Skeletal muscle satellite cell (primary cell): ENCODE results near the gene WEE1.
"Not testable (repeated sequence)": the region's sequence is repeated elsewhere in the genome, so short reads cannot be mapped to it uniquely, and the experiment has no call there.

ENCODE experiments used
- H3K27me3 ChIP-seq: 2 replicates; pipeline ENCODE4 v1.7.0; 2013; ENCODE audit warnings: low read length; ENCODE audit not compliant: control insufficient read depth, insufficient read depth
- H3K36me3 ChIP-seq: 2 replicates; pipeline ENCODE4 v1.7.0; 2013; ENCODE audit warnings: mild to moderate bottlenecking, control low read depth, low read length; ENCODE audit not compliant: insufficient read depth
- H3K4me1 ChIP-seq: 2 replicates; pipeline ENCODE4 v1.7.0; 2013; ENCODE audit warnings: low read length; ENCODE audit not compliant: control insufficient read depth, insufficient read depth
- H3K4me2 ChIP-seq: 2 replicates; pipeline ENCODE4 v1.7.0; 2013; ENCODE audit warnings: mild to moderate bottlenecking, low read length
- H3K4me3 ChIP-seq: 2 replicates; pipeline ENCODE4 v1.7.0; 2013; ENCODE audit warnings: low read length
- H3K9ac ChIP-seq: 2 replicates; pipeline ENCODE4 v1.7.0; 2013; ENCODE audit warnings: mild to moderate bottlenecking, low read depth, low read length, moderate library complexity
- H3K9me3 ChIP-seq: replicated peaks from 2 replicates; pipeline ENCODE4 v1.7.0; 2013; ENCODE audit warnings: mild to moderate bottlenecking, control low read depth, low read length

WEE1 gene

DNA sequence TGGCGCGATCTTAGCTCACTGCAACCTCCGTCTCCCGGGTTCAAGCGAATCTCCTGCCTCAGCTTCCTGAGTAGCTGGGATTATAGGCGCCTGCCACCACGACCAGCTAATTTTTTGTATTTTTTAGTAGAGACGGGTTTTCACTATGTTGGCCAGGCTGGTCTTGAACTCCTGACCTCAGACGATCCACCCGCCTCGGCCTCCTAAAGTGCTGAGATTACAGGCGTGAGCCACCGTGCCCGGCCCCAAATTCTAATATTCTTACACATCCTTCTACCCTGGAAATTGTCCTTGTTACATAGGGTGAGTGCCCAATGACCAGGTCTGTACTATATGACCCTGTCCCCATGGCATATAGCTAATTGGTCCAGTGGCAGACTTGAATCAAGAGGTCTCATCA is 29.7 kb downstream of the WEE1 start:
- not testable (repeated sequence) for H3K9ac ChIP-seq, H3K4me2 ChIP-seq, H3K27me3 ChIP-seq, H3K9me3 ChIP-seq, H3K36me3 ChIP-seq, H3K4me3 ChIP-seq
- peaks cover 12% of the 10 kb centered on the region for H3K4me1 ChIP-seq

DNA sequence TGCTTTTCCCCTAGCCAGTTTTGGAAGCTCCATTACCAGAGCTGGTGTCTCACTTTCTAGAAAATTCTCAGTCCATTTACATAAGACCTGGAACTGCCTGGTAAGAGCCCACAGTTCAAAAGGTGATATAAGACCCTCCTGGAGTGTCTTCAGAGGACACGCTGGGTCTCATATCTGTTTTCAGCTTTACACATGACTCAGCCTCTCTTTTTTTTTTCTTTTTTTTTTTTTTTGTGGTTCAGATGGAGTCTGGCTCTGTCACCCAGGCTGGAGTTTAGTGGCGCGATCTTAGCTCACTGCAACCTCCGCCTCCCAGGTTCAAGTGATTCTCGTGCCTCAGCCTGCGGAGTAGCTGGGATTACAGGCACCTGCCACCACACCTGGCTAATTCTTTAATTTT is 30.7 kb downstream of the WEE1 start:
- Histone ChIP-seq H3K27me3 (no peaks in the 10 kb centered on the region), H3K36me3 (no peaks in the 10 kb centered on the region), H3K4me3 (no peak overlapping the region), H3K9ac (no peak overlapping the region), H3K4me1 (peaks cover 12% of the 10 kb centered on the region), H3K9me3 (no peaks in the 10 kb centered on the region), H3K4me2 (no peak overlapping the region)

DNA sequence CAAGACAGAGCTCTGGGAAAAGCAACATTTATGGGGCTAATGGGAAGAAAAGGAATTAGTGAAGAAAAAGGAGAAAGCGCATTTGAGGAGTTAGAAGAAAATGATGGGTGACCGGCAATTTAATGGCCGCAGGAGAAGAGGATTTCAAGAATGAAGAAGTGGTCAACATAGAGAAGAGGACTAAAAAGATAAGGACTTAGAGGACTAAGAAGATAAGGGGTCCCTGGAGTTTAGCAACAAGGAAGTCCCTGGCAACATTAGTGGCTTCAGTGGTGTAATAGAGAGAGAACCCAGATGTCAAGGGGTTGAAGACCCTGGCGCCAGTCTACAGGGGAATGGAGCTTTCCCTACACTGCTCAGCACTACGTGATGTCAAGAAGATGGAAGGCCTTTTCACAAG is 32.3 kb downstream of the WEE1 start:
- peaks cover 12% of the 10 kb centered on the region for H3K4me1 ChIP-seq
- H3K9ac ChIP-seq, result no peak overlapping the region
- H3K36me3 ChIP-seq, result no peaks in the 10 kb centered on the region
- no peaks in the 10 kb centered on the region for H3K27me3 ChIP-seq
- no peak overlapping the region for H3K4me3 ChIP-seq
- no peaks in the 10 kb centered on the region for H3K9me3 ChIP-seq
- no peak overlapping the region for H3K4me2 ChIP-seq

DNA sequence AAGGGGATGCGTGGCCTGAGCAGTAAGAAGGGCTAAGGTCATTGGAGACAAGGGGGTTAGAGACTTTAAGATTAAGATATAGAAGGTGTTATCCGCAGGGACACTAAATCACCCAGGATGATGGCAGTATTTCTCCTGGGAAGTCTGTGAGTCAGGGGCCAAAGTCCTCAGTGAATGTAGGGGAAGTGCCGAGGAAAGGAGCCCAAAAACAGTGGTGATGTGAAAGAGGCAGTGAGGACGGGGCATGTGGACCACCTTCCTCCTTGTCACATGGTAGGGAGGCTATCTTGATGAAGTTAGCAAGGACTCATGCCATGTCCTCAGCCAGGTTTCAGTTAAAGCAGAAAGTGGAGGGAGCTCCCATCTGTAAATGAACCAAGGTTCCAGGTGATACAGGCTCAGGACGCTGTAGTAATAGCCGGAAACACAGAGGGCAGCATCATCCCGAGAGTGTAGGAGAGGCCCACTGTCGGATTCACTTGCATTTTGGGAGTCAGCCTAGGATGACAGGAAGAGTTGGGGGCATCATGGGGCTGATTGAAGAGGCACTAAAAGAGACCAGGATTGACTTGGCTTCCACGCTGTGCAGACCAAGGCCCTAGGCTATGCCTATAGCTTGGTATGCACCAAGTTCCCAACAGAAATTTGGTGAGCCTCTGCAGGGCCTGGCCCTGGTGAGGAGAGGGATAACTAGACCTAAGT is 33.5 kb downstream of the WEE1 start:
- Histone ChIP-seq H3K4me3 (no peak overlapping the region), H3K27me3 (no peaks in the 10 kb centered on the region), H3K4me2 (no peak overlapping the region), H3K9ac (no peak overlapping the region), H3K4me1 (peaks cover under 1% of the 10 kb centered on the region), H3K36me3 (no peaks in the 10 kb centered on the region), H3K9me3 (no peaks in the 10 kb centered on the region)

DNA sequence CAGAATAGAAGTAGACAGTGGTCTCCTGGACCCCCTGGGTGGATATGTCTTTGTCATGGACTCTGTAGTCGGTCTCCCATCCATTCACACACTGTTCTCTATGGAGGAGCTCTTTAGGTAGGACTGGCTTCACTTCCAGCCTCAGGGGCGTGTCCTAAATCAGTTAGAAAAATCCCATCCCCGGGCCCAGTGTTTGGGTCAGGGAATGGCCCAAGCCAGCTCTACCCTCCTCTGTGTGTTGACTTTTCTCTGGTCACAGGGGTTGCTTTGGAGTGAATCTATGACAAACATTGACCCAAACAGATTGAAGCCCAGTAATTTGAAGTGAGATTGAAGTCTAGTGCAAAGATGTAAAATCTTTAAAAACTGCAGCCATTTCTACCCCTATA is 34.0 kb downstream of the WEE1 start:
- Histone ChIP-seq H3K36me3 (no peaks in the 10 kb centered on the region), H3K4me3 (no peak overlapping the region), H3K9ac (no peak overlapping the region), H3K27me3 (no peaks in the 10 kb centered on the region), H3K4me1 (peaks cover 4% of the 10 kb centered on the region), H3K9me3 (no peaks in the 10 kb centered on the region), H3K4me2 (no peak overlapping the region)

DNA sequence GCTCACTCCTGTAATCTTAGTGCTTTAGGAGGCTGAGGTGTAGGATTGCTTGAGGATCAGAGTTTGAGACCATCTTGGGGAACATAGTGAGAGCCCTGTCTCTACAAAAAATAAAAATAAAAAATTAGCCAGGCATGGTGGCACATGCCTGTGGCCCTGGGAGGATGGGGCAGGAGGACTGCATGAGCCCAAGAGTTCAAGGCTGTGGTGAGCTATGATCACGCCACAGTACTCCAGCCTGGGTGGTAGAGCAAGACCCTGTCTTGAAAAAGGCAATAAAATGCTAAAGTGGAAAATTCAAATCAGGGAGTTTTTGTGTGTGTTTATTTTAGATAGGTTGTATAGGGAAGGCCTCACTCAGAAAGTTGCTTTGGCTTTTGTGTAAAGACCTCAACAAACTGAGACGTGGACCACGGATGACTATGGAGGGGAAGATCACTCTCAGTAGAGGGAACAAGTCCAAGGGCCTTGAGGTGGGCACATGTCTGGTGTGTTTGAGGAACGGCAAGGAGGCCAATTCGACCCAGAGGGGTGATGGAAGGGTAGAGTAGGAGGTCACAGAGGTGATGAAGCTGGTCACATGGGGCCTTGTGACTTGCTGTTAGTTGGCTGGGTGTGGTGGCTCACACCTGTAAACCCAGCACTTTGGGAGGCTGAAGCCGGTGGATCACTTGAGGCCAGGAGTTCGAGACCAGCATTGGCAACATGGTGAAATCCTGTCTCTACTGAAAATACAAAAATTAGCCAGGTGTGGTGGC is 35.7 kb downstream of the WEE1 start:
- Histone ChIP-seq H3K27me3 (no peaks in the 10 kb centered on the region), H3K9me3 (no peaks in the 10 kb centered on the region), H3K9ac (no peak overlapping the region), H3K4me2 (no peak overlapping the region), H3K4me1 (peaks cover 17% of the 10 kb centered on the region), H3K4me3 (no peak overlapping the region), H3K36me3 (no peaks in the 10 kb centered on the region)

DNA sequence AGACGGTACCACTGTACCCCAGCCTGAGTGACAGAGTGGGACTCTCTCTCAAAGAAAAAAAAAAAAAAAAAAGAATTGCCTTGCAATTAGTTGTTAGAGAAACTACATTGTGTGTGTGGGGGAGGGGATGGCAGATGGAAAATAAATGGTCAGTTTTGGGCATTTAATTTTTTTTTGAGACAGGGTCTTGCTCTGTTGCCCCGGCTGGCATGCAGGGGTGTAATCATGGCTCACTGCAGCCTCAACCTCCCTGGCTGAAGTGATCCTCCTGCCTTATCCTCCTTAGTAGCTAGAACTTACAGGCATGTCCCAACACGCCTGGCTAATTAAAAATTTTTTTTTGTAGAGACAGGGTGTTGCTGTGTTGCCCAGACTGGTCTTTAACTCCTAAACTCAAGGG is 36.4 kb downstream of the WEE1 start:
- Histone ChIP-seq H3K4me1 (peaks cover 24% of the 10 kb centered on the region), H3K9me3 (no peaks in the 10 kb centered on the region), H3K4me3 (no peak overlapping the region), H3K27me3 (no peaks in the 10 kb centered on the region), H3K4me2 (no peak overlapping the region), H3K36me3 (no peaks in the 10 kb centered on the region), H3K9ac (no peak overlapping the region)

DNA sequence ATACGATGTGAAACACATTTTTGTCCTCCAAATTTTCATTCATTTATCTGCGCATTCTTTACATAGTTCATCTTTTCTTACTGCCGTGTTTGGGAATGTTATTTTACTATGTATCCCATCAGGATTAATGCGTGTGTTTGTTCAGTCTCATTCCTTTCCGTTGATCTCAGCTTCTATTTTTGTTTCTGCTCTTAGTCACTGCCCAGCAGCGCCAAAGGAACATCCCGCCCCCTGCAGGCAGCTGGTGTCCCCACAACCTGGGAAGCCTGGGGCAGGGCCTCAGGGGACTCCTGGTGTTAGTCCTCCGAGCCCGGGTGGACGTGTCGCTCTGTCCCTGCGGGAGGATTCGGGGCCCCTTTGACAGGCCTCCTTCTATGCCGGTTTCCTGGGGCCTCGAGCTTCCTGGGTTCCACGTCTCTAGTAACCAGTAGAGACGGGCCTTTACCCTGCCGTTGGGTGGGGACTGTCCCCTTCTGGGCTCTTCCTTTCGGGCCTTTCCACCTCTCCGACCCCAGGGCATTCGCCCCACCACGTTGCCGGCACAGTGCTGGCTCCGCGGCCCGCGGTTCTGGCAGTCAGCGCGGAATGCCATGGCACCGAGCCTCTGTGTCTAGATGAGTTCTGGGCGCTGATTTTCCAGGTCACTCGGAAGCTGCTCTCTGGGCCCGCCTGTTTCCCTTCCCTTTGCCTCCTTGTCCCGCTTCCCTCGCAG is 39.8 kb downstream of the WEE1 start:
- Histone ChIP-seq H3K36me3 (no peaks in the 10 kb centered on the region), H3K4me1 (peaks cover 46% of the 10 kb centered on the region), H3K4me2 (peak overlapping the region; percentile 91), H3K27me3 (no peaks in the 10 kb centered on the region), H3K9ac (peak overlapping the region; percentile 97), H3K9me3 (no peaks in the 10 kb centered on the region), H3K4me3 (peak overlapping the region; percentile 71)

DNA sequence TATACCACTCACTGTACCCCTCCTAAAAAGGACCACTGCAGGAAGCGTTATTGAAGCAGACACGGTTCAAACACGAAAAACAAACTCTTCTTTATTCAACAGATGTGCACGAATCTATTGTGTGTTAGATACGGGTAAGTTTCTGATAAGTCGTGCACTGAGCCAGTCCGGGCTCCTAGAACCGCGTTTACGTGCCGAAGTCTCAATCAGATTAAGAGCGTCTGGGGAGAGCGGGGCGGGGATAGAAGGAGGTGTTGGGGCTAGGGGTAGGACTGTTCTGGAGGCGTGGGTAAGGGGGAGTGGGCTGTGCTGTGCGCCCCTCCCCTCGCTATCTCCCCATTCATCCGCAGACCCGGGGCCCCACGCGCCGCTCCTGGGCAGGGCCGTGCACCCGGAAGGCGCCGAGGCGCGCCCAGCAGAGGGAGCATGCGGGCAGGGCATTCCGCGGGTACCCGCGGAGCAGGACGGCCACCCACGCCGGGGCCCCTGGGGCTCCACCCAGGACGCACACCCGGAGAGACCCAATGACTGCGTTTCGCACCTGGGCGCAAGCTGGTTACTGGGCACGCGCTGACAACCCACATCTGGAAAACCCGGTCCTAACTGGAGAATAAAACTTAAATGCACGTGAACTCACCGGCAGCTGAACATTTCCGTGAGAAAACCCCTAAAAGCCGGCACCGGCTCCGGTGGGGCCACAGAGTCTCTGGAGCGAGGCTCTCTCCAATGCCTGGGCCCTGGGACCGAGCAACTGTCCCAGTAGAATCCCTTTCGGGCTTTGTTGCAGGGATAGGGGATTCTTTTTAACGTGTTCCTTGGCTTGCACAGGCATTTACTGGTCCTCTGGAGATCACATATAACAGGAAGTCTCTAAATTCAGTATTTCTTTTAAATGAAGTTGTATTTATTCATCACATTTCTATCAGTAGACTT is 40.6 kb downstream of the WEE1 start:
- peak overlapping the region; percentile 71 for H3K4me3 ChIP-seq
- H3K36me3 ChIP-seq, result no peaks in the 10 kb centered on the region
- H3K9me3 ChIP-seq, result no peaks in the 10 kb centered on the region
- H3K4me1 ChIP-seq, result peaks cover 48% of the 10 kb centered on the region
- H3K27me3 ChIP-seq, result no peaks in the 10 kb centered on the region
- peak overlapping the region; percentile 91 for H3K4me2 ChIP-seq
- peak overlapping the region; percentile 97 for H3K9ac ChIP-seq

DNA sequence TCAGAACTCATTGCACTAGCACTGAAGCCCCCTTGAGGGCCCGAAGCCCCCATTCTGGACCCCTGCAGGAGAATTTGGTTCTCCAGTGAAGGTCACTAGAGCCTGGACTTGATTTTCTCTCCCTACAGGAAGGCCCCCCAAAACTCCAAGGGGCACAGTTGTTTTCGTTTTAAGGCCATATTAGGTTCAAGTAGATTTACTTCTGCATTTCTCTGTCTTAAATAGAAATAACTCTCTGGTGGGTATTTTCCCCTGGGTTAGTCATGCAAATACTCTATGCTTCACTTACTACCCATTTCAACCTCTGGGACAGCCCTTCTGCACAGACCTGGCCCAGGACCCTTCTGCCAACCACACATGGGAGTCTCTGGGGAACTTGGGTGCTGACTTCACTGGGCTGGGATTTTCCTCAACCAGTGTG is 41.6 kb downstream of the WEE1 start:
- Histone ChIP-seq H3K9ac (peak overlapping the region; percentile 97), H3K27me3 (no peaks in the 10 kb centered on the region), H3K9me3 (no peaks in the 10 kb centered on the region), H3K4me3 (peak overlapping the region; percentile 71), H3K4me2 (peak overlapping the region; percentile 91), H3K36me3 (no peaks in the 10 kb centered on the region), H3K4me1 (peaks cover 48% of the 10 kb centered on the region)
